GM18517 (cell line): Measurements from ENCODE around the gene SLC6A2.
"Not testable (repeated sequence)": the region's sequence is repeated elsewhere in the genome, so short reads cannot be mapped to it uniquely, and the experiment has no call there.

Source experiments
- ATAC-seq: cut with Tn5 transposase; IDR thresholded peaks from one replicate; pipeline ENCODE4 v1.9.1; 2021; ENCODE audit warnings: mild to moderate bottlenecking, moderate library complexity; ENCODE audit not compliant: unreplicated experiment

SLC6A2 gene

DNA sequence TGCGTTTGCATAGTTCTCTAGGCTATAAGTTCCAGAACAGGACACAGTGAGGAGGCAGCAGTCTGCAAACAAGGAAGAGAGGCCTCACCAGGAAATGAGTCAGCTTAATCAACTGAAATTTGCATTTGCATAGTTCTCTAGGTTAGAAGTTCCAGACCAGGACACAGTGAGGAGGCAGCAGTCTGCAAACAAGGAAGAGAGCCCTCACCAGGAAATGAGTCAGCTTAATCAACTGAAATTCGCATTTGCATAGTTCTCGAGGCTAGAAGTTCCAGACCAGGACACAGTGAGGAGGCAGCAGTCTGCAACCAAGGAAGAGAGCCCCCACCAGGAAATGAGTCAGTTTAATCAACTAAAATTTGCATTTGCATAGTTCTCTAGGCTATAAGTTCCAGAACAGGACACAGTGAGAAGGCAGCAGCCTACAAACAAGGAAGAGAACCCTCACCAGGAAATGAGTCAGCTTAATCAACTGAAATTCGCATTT lies 97.4 kb downstream of the SLC6A2 start:
- ATAC-seq, result not testable (repeated sequence)
